GM19328 (cell line): ENCODE measurements around the gene MCF2L.

Source experiments
- ATAC-seq: cut with Tn5 transposase; IDR thresholded peaks from one replicate; pipeline ENCODE4 v1.9.1; 2021; ENCODE audit warnings: mild to moderate bottlenecking, moderate library complexity; ENCODE audit not compliant: unreplicated experiment

Gene MCF2L

DNA sequence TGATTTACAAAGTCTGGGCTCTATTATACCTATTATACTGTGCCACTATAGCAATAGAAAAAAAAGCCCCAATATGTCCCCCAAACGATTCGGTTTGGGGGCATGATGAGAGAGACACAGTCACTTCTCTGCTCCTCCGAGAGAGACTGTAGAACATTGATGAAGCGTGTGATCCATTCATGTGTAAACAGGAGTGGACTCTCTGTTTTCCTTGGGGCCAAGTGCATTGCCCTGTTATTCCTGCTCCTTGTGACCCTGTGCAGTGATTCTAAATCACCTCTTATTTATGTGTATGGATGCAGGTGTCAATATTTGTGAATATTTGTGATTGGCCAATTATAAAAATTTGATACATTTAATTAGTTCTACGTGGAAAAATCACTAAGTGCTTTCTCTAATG, 170.6 kb downstream of the MCF2L start:
- ATAC-seq: no peak

DNA sequence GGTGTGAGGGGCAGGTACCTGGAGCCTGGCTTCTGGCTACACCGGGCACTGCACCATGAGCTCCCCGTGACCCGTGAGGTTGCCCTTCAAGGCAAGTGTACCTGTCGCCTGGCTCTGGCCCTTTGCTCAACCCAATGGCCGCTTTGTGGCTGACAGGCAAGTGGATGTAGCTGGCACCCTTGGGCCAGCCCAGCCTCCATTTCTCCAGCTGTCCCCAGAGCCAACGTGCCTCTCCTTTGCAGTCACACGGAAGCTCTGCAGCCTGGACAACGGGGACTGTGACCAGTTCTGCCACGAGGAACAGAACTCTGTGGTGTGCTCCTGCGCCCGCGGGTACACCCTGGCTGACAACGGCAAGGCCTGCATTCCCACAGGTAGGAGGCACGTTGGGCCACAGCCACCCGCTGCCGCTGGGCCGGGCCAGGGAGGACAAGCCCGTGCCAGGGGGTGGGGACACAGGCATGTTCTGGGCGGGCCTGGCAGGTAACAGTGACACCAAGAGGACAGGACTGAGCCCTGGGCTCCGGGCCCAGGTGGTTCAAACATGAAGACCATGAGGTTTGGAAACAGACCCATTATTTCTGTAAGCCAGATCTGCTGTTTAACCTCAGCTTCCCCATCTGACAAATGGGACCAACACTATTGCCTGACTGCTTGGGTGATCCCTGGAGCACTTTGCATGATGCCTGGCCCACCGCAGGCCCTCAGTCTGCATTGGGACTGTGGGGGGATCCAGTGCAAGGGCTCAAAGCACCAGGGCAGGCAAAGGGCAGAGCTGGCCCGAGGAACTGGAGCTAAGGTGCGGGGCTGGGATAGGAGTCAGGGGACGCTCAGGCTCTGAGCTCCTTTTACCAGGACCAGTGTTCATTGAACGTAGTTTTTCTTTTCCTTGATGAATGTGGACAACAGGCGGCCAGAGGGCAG, 171.9 kb downstream of the MCF2L start:
- ATAC-seq: no peak

DNA sequence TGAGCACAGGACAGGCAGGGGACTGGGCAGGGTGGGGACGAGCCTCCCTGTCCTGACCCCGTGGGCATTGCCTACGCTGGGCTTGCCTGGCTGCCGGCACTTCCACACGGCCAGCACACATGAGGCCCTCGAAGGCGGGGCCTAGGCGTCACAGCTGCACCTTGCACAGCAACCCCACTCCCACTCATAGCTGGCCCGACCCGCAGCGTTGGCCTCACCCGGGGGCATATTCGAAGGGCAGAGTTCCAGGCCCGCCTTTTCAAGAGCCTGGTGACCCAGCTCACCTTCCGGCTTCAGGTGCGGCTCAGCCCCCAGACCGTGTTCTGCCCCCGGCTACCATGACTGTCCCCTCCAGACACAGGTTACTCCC, 172.6 kb downstream of the MCF2L start:
- ATAC-seq: no peak

DNA sequence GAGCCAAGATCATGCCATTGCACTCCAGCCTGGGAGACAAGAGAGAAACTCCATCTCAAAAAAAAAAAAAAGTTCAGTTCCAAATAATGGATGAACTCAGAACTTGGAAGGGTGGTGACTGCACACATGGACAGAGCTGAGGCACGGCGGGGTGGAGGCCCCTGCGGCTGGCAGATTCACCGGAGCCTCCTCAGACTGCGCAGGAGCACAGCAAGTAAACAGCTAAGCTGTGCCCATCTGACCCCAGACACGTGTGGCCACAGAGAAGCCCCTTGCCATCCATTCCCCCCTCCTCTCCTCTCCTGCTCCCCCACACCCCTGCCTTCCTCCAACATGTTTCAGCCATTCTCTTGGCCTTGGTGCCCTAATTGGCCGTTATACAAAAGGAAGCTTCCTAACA, 173.9 kb downstream of the MCF2L start:
- ATAC-seq: no peak

DNA sequence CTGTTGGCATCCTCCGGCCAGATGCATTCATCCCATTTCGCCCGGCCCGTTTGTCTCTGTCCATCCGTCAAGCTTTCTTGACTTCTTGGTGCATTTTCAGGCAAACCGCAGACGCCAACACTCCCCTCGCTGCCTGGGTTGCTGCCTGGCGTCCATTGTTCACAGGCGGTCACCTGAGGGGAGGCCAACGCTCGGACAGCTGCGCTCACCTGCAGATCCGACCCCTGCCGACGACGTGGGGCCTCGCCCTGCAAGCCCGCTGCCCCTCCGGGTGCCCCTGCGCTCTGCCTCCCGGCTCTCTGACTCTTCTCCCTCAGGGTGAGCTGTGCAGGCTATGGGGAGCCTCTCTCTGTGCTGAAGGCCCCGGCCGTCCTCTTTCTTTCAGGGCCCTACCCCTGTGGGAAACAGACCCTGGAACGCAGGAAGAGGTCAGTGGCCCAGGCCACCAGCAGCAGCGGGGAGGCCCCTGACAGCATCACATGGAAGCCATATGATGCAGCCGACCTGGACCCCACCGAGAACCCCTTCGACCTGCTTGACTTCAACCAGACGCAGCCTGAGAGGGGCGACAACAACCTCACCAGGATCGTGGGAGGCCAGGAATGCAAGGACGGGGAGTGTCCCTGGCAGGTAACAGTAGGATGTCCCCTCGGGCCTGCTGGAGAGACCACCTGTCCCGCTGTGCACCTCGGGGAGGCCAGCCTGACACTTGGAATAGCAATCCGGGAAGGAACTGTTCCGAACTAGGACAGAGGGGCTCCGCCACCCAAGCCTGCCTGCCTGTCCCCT, 174.6 kb downstream of the MCF2L start:
- no peak for ATAC-seq

DNA sequence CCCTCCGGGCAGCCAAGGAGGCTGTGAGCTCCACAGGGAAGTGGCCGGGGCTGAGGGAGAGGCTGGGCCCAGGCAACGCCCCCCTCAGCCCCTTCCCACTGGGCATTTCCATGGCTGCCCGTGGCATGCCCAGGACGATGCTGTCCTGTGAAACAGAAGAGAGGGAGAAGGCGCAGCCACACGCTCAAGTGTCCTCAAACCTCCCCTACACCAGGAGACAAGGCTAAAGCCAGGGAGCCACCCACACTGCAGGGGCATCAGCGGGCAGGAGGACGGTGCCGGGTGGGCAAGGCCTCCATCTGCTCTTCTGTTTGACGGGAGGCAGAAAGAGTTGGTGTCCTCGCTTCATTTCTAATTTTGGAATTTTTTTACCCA, 175.2 kb downstream of the MCF2L start:
- no peak for ATAC-seq

DNA sequence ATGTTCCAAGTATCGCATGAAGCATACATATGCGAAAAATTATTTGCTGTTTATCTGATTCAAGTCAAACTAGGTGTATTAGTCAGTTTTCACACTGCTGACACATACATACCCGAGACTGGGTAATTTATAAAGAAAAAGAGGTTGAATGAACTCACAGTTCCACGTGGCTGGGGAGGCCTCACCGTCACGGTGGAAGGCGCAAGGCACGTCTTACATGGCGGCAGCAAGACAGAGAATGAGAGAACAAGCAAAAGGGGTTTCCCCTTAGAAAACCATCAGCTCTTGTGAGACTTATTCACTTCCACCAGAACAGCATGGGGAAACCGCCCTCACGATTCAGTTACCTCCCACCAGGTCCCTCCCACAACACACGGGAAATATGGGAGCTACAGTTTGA, 176.5 kb downstream of the MCF2L start:
- no peak for ATAC-seq

DNA sequence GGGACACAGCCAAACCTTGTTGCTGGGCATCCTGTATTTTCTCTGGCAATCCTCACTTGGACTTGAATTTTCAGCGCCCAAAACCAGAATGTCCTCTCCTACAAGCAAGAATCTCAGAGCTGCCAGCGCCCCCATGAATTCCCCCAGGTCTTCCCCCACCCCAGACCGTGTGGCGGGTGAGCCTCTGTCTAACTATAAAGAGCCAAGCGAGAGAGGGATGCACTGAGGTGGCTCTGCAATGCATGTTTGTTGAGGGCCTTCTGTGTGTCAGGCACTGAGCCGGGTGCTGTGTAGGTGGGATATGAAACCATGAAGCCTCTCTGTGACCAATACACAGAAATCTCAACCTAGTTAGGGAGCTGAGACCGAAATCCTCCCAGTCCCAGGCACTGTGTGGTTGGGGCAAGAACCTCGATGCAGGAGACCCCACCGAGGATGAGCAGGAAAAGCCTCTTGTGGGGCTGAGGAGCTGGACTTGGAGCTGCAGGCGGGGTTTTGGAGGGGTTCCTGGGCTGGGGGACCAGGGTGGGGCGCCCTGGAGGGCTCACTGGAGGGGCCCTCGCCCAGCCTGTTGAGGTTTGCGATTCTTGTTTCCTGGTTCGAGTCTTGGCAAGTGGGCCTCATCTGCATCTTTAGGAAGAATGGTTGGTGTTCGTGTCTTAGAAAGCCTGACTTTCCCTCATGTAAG, 177.0 kb downstream of the MCF2L start:
- ATAC-seq: no peak

DNA sequence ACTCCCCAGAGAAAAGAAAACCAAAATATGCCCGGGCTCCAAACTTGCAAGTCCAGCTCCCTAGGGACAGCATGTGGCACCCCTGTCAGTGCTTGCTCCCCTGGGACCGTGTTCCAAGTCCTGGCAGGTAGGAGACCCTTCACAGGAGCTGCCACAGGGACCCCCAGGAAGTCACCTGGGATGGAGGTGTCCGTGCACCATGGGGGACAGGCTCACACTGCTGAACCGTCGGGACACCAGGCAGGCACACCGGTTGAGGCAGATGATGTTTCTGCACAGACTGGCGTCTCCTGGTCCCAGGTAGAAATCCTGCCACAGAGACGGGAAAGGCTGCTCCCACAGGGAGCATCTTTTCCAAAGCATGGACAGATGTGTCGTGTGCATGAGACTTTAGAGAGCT, 177.7 kb downstream of the MCF2L start:
- no peak for ATAC-seq

DNA sequence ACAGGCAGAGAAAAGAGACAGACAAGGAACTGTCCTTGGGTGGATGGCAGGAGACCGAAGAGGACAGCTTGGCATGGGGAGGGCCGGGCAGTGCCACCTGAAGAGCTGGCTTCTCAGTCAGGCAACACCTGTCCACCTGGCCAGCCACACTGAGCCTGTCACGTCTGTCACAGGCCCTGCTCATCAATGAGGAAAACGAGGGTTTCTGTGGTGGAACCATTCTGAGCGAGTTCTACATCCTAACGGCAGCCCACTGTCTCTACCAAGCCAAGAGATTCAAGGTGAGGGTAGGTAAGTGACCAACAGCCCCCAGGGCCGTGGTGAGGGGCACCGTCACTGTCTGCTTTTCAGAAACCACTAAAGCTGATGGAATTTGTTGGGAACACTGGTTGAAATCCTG, 178.2 kb downstream of the MCF2L start:
- ATAC-seq: no peak

DNA sequence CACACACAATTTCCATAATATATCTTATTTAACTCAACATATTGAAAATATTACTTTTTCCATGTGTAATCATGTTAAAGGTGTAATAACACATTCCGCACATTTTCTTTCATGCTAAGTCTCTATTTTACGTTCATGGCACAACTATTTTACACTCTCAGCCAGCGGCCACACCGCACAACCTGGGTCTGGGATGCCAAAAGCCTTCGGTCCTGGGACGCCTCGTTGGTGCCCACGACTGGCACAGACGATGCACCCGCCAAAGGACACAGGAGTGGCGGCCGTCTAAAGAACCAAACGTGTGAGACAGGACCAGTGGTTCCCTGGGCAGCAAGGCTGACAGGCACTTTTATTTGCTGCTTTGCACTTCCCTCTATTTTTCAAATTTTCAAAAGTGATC, 179.4 kb downstream of the MCF2L start:
- ATAC-seq: no peak

DNA sequence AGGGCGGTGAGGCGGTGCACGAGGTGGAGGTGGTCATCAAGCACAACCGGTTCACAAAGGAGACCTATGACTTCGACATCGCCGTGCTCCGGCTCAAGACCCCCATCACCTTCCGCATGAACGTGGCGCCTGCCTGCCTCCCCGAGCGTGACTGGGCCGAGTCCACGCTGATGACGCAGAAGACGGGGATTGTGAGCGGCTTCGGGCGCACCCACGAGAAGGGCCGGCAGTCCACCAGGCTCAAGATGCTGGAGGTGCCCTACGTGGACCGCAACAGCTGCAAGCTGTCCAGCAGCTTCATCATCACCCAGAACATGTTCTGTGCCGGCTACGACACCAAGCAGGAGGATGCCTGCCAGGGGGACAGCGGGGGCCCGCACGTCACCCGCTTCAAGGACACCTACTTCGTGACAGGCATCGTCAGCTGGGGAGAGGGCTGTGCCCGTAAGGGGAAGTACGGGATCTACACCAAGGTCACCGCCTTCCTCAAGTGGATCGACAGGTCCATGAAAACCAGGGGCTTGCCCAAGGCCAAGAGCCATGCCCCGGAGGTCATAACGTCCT, 180.0 kb downstream of the MCF2L start:
- ATAC-seq: no peak
